ENCODE data around the gene NUTM2D. TPM values are rescaled to one million over a fixed set of nuclear protein-coding genes. Genes with fewer than 3 reads are reported as not detected.
A peak's percentile ranks its signal among the peaks of the same experiment; 100 is the strongest.
"Not testable (repeated sequence)": the region's sequence is repeated elsewhere in the genome, so short reads cannot be mapped to it uniquely, and the experiment has no call there.

The NUTM2D gene
- total RNA-seq, 1 donor from 2014 or later, result 0.60 TPM

GRCh38 chr10:87374091-87374490, 16.5 kb downstream of the NUTM2D start:
- peak in 1 of 2 donors; percentile 2 for DNase-seq (ENCODE audit: low read depth in 2 of 2)

- DNase-seq (ENCODE audit: low read depth in 2 of 2), result not testable (repeated sequence)
These were observed 21.6 kb downstream of the NUTM2D start for GRCh38 chr10:87379115-87379514.

GRCh38 chr10:87383149-87383857, 25.8 kb downstream of the NUTM2D start:
- DNase-seq (ENCODE audit: low read depth in 2 of 2), result peak in 1 of 2 donors; percentile 58

GRCh38 chr10:87384283-87384682, 26.7 kb downstream of the NUTM2D start:
- DNase-seq (ENCODE audit: low read depth in 2 of 2), result not testable (repeated sequence)

- DNase-seq (ENCODE audit: low read depth in 2 of 2), result not testable (repeated sequence)
These were observed 28.3 kb downstream of the NUTM2D start for GRCh38 chr10:87385762-87386360.

- DNase-seq (ENCODE audit: low read depth in 2 of 2), result not testable (repeated sequence)
These were observed 33.8 kb downstream of the NUTM2D start for GRCh38 chr10:87391360-87391759.

GRCh38 chr10:87396206-87396605, 38.7 kb downstream of the NUTM2D start:
- not testable (repeated sequence) for DNase-seq (ENCODE audit: low read depth in 2 of 2)

- not testable (repeated sequence) for DNase-seq (ENCODE audit: low read depth in 2 of 2)
These were observed 40.9 kb downstream of the NUTM2D start for GRCh38 chr10:87398436-87398835.

- peak; percentile 2 to 6 for DNase-seq (ENCODE audit: low read depth in 2 of 2)
These were observed 50.2 kb downstream of the NUTM2D start for GRCh38 chr10:87407516-87408467.

- DNase-seq (ENCODE audit: low read depth in 2 of 2), result not testable (repeated sequence)
These were observed 56.4 kb downstream of the NUTM2D start for GRCh38 chr10:87413921-87414320.

Other genes starting within 250 kb of the NUTM2D start
- gene NUTM2A, start 132.3 kb upstream of the NUTM2D start, total RNA-seq, result under 0.01 and 0.20 TPM in 2 replicates
- 12.9 and 17.3 TPM in 2 replicates for gene MINPP1, start 147.1 kb downstream of the NUTM2D start, total RNA-seq